ENCODE data around the gene STAB2.

DNA sequence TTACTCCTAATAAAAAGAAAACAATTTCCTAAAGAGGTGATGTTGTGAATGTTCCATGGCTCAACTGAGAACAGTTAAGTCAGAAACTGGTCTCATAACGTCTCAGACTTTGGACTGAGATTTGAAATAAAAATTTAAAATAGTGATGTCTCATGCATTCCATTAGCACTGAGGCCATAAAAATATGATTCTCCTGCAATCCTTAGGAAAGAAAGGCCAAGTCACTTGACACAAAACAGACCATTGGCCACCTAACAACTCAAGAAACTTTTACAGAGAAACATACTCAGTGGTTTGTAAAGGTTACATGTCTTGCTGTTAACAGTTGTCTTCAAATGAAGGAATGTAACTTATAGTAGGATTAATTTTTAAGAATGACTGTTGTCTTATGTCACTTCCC is 58.1 kb downstream of the STAB2 start:
- TF ChIP-seq, protein P1, sequence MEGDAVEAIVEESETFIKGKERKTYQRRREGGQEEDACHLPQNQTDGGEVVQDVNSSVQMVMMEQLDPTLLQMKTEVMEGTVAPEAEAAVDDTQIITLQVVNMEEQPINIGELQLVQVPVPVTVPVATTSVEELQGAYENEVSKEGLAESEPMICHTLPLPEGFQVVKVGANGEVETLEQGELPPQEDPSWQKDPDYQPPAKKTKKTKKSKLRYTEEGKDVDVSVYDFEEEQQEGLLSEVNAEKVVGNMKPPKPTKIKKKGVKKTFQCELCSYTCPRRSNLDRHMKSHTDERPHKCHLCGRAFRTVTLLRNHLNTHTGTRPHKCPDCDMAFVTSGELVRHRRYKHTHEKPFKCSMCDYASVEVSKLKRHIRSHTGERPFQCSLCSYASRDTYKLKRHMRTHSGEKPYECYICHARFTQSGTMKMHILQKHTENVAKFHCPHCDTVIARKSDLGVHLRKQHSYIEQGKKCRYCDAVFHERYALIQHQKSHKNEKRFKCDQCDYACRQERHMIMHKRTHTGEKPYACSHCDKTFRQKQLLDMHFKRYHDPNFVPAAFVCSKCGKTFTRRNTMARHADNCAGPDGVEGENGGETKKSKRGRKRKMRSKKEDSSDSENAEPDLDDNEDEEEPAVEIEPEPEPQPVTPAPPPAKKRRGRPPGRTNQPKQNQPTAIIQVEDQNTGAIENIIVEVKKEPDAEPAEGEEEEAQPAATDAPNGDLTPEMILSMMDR (IDR thresholded peaks at IDR 0.05), result no peak
- TF ChIP-seq EP300 (IDR thresholded peaks at IDR 0.05), result no peak

Data from gastroesophageal sphincter (tissue), 3 donors.